HG02973 (cell line): ENCODE results near the gene CLASP1.
"Not testable (repeated sequence)": the region's sequence is repeated elsewhere in the genome, so short reads cannot be mapped to it uniquely, and the experiment has no call there.

ENCODE experiments used
- ATAC-seq: cut with Tn5 transposase; IDR thresholded peaks from one replicate; pipeline ENCODE4 v1.9.1; 2021; ENCODE audit warnings: moderate library complexity; ENCODE audit not compliant: unreplicated experiment

CLASP1 gene

DNA sequence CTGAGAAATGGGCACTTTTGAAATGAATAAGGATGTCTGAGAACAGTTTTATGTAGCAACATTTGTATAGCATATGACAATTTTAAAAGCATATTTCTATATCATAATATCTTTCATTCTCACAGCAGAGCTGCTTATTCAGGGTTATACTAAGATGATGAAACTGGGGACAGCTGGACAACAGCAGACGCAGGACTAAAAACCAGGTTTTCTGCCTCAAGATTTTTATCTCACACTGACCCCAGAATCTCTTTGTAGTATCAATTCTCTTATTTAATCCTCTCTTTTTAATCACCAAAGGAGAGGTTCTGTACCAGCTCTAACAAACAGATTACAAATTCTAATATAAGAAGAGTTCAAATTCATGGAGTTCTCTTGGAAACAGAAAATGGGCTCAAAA lies 290.1 kb downstream of the CLASP1 start:
- no peak for ATAC-seq

DNA sequence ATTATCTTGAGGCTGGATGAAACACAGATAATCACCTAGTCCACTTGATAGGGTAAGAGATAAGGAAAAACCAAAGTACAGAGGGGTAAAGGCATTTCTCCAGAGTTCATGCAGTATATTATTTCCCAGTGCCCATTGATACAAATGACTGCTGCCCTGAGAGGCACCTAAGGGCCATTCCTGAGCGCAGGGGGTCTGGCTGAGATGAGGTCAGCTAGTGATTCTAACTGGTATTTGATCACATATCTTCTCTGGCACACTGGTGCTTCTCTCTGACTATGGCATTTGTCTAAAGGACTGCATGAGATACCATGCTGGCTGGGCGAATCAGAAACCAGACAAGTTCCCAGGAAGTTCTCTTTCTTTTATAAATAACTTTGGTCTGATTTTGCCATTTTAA lies 291.0 kb downstream of the CLASP1 start:
- no peak for ATAC-seq

DNA sequence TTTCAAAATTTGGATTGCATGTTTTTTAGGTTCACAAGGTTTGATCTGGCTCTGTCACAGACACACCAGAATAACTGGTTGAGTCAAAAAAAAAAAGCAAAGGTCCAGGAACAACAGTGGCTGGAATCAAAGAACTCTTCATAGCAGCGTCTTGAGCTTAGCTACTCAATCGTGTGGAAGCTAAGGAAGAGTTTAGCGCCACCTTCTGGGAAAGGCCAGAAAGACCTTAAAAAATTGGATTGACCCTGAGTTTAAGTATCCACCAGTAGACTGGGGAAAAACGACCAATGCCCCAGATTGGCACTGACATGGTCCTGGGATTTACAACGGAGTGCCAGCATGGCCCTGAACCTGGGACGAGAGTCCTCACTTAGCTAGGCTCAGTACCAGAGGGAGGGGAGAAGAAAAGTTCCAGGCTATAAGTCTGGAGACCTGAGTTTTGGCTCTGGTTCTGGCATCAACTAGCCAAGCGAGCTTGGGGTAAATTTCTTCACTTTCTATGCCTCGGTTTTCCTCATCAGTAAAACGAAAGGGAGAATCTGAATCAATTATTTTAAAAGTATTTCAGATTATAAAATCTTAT lies 293.1 kb downstream of the CLASP1 start:
- ATAC-seq = no peak

DNA sequence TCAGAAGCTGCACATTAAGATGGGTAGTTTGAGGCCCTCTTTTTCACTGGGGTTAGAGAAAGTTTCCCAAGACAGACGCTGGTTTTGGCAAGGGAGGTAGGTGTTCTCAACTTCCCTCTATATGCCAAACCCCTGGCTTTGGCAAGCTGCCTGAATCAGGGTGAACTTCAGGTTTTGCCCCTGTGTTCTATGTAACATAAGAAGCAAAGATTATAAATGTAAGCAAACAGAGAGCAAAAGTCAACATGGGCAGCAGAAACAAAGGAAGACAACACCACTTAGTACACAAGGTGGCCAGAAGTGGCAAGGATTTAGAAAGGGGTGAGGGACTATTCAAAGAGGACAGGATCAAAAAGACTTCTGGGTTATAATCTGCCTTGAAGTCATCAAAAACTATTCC lies 293.8 kb downstream of the CLASP1 start:
- ATAC-seq = no peak

DNA sequence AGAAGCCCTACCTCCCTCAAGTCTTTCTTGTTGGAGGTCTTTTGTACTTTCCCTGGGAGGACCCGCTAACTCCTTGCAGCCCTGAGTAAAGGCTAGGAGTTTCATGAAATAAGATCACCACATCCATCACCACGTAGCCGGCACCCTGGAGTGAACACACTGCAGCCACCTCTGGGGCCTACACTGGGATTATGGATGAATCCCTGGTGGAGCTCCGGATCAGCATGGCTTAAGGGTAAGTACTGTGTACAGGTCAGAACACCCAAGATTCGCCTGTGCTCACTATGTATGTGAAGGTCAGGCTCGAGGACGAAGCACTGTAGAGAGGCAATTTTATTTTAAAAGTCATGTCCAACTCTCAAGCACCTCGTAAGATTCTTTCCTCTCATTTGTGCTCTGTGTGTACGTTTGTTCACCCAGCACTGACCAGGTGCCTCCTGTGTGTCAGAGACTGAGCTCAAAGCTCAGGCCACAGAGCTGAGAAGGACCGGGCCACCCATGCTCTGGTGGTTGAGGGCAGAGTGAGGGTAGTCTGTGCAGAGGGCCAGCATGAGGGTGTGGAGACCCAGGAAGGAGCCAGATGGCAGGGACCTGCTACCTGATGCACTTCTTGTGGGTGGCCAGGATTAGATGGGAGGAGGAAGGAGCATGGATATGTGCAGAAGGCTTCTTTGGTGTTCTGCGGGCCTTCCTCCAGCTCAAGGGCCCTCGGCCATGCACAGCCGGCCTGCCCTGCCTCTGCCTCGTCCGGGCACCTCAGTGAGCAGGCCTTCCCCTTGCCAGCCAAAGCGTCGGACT lies 297.5 kb downstream of the CLASP1 start:
- ATAC-seq = no peak

DNA sequence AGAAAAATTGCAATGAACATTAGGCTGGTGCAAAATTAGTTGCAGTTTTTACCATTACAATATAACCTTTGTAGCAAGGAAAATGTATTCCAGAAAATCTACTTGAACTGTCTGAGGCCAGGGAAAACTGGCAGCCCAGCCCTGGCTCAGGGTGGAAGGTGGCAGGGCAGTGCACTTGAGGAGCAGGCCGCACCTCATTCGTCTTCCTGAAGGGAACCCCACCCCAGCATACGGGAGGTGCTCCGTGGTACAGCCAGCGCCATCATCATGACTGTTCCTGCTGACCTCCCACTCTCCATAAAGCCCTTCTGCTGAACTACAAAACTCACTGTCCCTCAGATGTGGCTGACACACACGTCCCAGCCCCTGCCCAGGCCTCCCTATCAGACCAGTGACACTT lies 298.4 kb downstream of the CLASP1 start:
- ATAC-seq = no peak

DNA sequence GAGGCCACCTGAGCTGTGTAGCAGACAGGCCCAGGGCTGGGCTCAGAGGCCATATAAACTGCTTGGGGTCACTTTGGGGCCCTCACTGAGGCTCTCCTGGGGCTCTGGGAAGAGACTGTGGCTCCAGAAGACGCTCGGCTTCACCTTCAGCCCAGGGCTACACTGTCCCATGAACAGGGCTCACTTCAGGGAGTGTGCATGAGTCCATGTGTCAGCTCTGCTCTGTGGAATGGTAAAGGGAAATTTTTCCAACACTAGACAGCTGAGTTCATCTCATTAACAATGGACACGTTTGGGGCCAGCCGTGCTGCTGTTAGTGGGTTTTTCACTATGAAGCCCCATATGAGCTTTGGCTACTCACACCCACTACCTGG lies 298.9 kb downstream of the CLASP1 start:
- no peak for ATAC-seq

DNA sequence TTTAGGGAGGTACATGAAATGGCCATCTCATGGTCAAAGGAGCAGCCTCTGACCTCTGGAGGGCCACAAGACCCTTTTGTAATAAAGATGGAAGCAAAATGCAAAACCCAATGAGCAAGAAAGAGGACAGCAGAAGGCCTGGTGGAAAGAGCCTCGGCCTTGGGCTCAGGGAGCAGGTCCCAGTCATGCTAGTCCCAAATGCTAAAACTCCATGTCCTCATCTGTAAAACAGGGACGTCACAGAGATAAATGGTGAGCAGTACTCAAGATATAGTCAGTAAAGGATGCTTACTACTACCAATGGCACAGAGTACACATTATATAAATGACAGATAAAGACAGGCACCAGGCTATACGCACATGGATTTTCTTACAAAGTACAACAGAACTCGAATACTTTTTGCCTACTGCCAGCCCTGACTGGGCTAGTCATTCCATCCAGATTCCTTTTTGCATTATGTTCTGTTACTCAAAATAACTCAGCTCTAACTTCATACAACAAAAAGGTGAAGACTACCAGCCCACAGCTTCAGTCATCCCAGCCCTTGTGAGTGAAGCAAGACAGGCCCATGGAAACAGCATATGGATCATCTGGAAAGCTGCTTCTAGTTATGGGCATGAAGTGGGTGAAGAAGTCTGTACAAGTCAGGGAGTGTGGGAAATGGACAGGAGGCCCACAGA lies 299.4 kb downstream of the CLASP1 start:
- ATAC-seq = no peak

DNA sequence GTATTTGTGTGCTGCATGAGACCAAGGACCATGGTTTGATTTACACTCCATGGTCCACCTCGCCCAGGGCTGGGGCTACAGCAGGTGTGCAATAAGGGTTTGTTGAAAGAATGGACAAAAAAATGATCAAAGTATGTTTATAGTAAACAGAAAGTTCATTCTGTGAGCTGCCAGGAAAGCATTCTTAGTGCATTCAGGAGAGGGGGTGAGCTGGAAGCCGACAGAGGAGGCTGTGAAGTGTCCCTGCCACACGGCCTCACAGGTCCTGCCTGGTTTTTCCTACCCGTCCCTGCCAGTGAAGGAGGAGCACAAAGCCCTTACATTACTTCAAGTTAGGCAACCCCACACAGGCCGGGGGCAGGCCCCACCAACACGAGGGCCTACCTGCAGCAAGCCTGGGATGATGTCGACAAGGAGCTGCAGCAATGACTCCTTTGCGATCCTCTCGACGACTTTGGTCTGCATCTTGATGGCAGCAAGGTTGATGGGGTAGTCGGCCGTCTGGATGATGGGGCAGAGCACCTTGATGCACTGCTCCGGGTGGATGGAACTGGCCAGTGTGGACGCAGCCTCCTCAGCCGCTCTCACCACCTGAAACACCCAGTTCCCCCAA lies 301.0 kb downstream of the CLASP1 start:
- ATAC-seq = no peak

DNA sequence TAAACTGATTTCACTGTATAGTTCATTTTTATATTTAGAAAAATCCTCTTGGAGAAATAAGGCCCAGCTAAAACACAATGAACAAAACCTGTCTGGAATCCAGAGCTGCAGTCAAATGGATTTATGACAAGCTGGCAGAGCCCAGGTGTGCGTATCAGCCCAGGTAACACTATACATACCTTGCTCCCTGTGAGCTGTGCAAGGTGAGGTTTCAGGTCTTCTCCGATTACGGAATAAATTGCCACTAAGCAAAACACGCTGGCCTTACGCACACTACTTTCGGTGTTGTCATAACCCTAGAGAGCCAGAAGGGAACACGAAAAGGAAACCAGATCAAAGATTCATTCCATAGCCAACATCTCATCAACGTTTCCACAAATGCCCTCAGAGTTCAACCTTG lies 302.4 kb downstream of the CLASP1 start:
- ATAC-seq = no peak

DNA sequence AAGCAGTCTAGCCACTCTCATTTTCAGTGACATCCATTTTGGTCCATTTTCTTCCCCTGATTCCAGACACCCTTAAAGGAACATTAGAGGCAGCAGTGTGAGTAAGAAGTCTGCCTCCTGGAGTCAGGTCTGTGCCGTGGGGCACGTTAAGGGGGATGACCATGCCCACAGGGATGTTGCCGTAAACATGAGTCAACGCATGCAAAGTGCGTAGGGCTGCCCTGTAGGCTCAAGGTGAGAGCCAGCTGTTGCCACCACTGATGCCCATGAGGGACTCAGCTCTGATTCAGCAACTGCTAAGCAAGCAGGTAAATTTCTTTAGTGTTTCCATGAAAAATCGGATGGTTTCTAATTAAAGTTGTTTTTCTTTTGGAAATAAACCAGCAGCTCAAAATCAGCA lies 302.9 kb downstream of the CLASP1 start:
- ATAC-seq = no peak

DNA sequence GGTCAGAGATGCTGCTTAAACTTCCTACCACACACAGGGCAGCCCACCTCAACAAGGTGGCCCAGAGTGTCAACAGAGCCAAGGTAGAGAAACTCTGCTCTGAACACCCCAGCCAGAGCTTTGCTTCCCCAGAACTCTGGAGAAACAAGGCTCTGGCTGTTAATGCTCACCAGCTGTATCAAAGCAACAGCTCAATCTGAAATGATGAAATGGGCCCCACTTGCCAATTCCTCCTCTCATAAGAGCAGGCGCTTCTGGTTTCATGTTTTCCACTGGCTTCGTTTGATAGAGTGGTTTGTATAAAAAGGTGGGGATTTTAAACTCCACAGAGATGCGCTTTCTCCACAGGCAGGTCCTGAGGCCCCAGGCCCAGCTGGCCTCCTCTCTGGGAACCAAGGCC lies 303.4 kb downstream of the CLASP1 start:
- no peak for ATAC-seq

DNA sequence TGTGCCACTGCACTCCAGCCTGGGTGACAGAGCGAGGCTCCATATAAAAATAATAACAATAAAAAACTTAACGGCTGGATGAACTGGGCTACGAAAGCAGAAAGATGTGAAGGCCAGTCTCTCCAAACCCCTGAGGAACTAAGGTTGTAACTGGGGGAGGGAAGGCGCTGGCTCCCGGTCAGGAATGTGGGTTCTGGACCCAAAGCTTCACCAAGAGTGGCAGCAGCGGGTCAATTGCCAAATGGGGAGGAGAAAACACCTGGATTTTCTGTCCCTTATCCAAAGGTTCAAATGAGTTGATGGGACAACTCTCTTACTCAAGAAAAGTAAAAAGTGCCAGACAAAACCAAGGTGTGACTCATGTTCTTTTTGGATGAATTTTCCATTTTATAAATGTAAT lies 304.2 kb downstream of the CLASP1 start:
- no peak for ATAC-seq

DNA sequence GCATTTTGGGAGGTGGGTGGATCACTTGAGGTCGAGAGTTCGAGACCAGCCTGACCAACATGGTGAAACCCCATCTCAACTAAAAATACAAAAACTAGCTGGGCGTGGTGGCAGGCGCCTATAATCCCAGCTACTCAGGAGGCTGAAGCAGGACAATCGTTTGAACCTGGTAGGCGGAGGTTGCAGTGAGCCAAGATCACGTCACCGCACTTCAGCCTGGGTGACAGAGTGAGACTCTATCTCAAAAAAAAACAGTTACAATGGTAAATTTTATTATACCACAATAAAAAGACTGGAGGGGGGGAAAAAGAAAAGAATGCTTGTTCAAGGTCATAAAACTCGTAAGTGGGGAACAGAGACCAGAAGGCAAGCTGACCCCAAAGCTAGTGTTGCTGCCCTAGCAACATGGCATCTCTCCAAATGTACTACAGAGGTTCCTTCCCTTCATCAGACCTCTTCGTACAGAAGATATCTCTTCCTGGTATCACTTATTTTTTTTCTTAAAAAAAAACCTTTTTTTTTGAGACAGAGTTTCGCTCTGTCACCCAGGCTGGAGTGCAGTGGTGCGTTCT lies 305.3 kb downstream of the CLASP1 start:
- ATAC-seq = not testable (repeated sequence)

DNA sequence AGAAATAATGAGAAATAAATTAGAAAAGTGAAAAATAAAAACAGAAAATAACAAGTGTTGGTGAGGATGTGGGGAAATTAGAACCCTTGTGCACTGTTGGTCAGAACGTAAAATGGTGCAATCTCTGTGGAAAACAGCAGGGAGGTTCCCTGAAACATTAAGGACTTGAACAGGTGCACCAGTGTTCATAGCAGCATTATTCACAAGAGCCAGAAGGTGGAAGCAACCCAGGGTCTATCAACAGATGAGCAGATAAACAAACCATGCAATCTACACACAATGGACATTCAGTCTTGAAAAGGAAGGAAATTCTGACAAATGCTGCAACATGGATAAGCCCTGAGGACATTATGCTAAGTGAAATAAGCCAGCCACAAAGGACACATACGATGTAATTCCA lies 306.1 kb downstream of the CLASP1 start:
- no peak for ATAC-seq

DNA sequence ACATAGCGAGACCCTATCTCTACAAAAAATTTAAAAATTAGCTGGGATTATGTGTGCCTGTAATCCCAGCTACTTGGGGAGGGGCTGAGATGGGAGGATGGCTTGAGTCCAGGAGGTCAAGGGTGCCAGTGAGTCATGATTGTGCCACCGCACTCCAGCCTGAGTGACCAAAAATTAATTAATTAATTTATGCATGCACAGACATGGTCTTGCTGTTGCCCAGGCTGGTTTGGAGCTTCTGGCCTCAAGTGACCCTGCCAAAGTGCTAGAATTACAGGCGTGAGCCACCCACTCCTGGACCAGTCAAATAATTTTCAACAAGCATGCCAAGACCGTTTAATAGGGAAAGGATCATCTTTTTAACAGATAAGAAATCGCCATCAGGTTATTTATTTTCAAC lies 306.5 kb downstream of the CLASP1 start:
- ATAC-seq = no peak

DNA sequence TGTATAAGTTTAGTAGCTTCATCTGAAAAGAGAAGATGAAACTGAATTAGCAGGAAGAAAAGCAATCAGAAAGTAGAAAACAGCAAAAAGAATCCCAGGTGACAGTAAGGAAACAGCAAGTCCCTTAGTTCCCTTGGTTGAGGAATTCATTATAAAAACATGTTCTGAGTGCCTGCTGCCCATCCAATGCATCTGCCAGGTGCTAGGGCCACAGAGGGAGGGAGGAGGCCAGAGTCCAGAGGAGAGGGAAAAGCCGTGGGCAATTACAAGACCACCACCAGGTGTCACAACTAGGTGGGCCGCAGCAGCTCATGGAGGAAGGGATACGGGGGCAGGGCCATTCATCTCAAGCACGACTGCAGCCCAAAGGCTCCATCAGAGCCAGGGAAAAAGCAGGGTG lies 308.3 kb downstream of the CLASP1 start:
- ATAC-seq = no peak

DNA sequence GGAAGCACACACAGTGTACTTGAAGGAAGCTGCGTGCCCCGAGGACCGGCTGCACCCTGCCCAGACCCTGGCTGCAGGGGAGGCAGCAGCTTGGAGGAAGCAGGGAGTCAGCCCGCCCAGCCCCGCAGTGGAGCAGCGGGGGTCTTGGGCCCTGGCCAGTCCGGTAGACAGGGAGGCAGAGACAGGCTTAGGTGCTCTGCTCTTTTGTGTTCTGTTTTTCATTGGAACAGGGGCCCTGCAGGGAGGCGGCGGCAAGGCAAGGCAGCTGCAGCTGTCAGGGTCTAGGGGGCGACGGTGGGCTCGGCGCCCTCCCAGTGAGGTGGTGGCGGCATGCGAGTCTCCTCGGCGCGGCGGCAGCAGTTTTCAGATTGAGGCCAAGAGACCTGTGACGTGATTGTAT lies 311.0 kb downstream of the CLASP1 start:
- no peak for ATAC-seq

DNA sequence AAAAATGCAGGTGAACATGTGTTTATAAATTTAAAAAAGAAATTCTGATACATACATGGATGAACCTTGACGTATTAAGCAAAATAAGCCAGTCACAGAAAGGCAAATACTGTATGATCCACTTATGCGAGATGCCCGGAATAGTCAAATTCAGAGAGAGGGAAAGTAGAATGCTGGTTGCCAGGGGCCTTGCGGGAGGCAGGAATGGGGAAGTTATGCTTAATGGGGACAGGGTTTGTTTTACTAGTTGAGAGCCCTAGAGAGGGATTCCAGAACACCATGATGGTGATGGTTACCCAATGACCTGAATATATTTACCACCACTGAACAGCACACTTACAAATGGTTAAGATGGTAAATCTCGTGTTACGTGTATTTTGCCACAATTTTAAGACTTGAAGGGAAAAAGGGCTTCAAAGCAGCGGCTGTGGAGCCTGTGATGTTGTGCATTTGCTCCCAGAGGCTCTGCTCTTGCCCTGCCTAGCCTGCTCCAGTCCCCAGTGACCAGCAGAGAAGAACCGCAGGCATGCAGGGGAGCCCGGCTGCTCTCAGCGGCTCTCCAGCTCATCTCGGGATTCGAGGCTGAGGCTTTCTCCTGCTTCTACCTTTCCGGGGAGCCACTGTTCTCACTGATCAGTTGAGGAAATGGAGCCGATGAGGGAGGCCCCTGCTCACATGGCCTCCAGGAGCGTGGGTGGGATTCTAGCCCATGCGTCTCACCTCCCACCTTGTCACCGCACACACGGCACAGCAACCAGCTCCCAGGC lies 312.6 kb downstream of the CLASP1 start:
- no peak for ATAC-seq

DNA sequence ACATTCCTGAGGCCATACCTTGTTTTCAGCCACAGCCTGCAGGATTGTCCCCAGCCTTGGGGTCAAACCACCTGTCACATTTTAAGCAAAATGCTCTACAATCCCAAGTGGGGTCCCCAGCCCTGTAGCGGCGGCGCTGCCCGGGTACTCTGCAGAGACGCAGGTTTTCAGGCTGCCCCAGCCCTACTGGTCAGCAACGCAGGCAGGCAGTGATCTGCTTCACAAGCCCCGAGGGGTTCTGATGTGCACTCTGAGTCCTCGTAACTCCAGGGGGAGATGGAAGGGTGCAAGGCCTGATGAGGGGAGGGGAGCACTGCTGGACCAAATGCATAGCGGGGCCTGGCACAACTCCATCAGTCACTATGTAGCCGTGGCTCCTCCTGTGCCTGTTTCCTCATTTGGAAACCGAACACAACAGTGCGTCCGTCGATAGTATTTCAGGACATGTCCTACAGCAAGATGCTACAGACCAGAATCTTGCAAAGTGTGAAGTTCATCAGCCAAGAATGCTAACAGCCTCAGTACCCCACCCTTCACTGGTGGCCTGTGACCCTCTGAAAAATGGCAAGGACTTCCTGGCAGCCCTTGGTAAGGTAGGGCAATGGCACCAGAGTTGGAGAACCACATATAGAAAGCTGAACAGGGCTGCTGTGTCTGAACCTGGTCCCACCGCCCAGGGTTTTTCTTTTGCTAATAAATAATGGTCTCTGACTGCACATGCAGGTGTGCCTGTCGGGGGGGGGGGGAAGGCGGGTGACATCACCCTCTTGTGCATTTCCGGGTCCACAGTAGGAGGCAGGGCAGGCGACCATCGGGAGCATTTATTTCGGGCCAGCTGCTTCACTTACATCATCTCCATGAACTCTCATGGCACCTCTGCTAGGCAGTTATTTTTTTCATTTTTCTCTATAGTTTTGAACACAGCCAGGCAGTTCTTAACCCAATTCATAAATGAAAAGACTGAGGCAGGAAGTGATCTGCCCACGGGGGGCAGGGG lies 313.7 kb downstream of the CLASP1 start:
- ATAC-seq = no peak
